Liver (tissue), 9 donors: Measurements from ENCODE around the gene JPH3. TPM values are rescaled to one million over a fixed set of nuclear protein-coding genes. Genes with fewer than 3 reads are reported as not detected.

Experiments
- DNase-seq: peaks from one replicate; pipeline ENCODE4 v3.0.0-alpha.2; 2017; ENCODE audit warnings: low spot score
- H3K27ac ChIP-seq, 2 donors: one replicate each; pipeline ENCODE4 v1.7.0; 2013; ENCODE audit warnings: inconsistent platforms in 2 of 2, low read length in 2 of 2, control low read depth in 1 of 2, low read depth in 1 of 2, mild to moderate bottlenecking in 1 of 2
- H3K27me3 ChIP-seq, 4 donors: one replicate each; pipeline versions ENCODE4 v1.6.1 to v1.7.0; 2013; ENCODE audit warnings: low read length in 3 of 4, inconsistent platforms in 1 of 4, mild to moderate bottlenecking in 1 of 4, moderate library complexity in 1 of 4; ENCODE audit not compliant: control insufficient read depth in 4 of 4, insufficient read depth in 4 of 4
- H3K36me3 ChIP-seq, 4 donors: one replicate each; pipeline versions ENCODE4 v1.6.1 to v1.7.0; 2013; ENCODE audit warnings: low read length in 3 of 4, mild to moderate bottlenecking in 3 of 4, low read depth in 1 of 4, moderate library complexity in 1 of 4; ENCODE audit not compliant: control insufficient read depth in 4 of 4, insufficient read depth in 3 of 4
- H3K4me1 ChIP-seq, 4 donors: one replicate each; pipeline versions ENCODE4 v1.6.1 to v1.7.0; 2013; ENCODE audit warnings: low read length in 3 of 4, mild to moderate bottlenecking in 3 of 4, moderate library complexity in 1 of 4; ENCODE audit not compliant: control insufficient read depth in 4 of 4, insufficient read depth in 4 of 4
- H3K4me3 ChIP-seq, 3 donors: one replicate each; pipeline versions ENCODE4 v1.6.1 to v1.7.0; 2013; ENCODE audit warnings: low read length in 3 of 3, control low read depth in 1 of 3, low read depth in 1 of 3, mild to moderate bottlenecking in 1 of 3
- H3K9ac ChIP-seq, 2 donors: one replicate each; pipeline ENCODE4 v1.7.0; 2013; ENCODE audit warnings: low read length in 2 of 2, mild to moderate bottlenecking in 2 of 2, moderate library complexity in 2 of 2, control low read depth in 1 of 2, low read depth in 1 of 2
- H3K9me3 ChIP-seq, 4 donors: one replicate each; pipeline versions ENCODE4 v1.6.1 to v1.7.0; 2013; ENCODE audit warnings: low read length in 3 of 4; ENCODE audit not compliant: control insufficient read depth in 4 of 4
- CTCF ChIP-seq: fragments of 150-350 bp; IDR thresholded peaks from 2 replicates; pipeline ENCODE4 v1.5.1; 2017; ENCODE audit warnings: improper control_type of control experiment, low read depth, low read length; ENCODE audit not compliant: missing input control
- EGR1 ChIP-seq, 2 donors: IDR thresholded peaks; 2 replicates each; pipeline ENCODE4 v1.6.1; 2016 to 2018; ENCODE audit warnings: antibody characterized with exemption in 2 of 2, low read depth in 2 of 2
- FOXA1 ChIP-seq: IDR thresholded peaks from 2 replicates; pipeline ENCODE4 v1.6.1; 2016; ENCODE audit warnings: antibody characterized with exemption
- FOXA2 ChIP-seq: IDR thresholded peaks from 2 replicates; pipeline ENCODE4 v1.6.1; 2016; ENCODE audit warnings: antibody characterized with exemption
- GABPA ChIP-seq, 2 donors: IDR thresholded peaks in 1 of 2; conservative IDR thresholded peaks in 1 of 2; 2 replicates each; pipeline ENCODE4 v1.6.1; 2016; ENCODE audit warnings: antibody characterized with exemption in 2 of 2, mild to moderate bottlenecking in 1 of 2, moderate library complexity in 1 of 2
- HNF4A ChIP-seq, 2 donors: conservative IDR thresholded peaks; 2 replicates each; pipeline ENCODE4 v1.6.1; 2016; ENCODE audit warnings: antibody characterized with exemption in 2 of 2, mild to moderate bottlenecking in 2 of 2
- HNF4G ChIP-seq: IDR thresholded peaks from 2 replicates; pipeline ENCODE4 v1.6.1; 2016; ENCODE audit warnings: antibody characterized with exemption
- JUND ChIP-seq, 2 donors: IDR thresholded peaks; 2 replicates each; pipeline ENCODE4 v1.6.1; 2016; ENCODE audit warnings: antibody characterized with exemption in 2 of 2
- MAX ChIP-seq: IDR thresholded peaks from 2 replicates; pipeline ENCODE4 v1.6.1; 2016; ENCODE audit warnings: antibody characterized with exemption
- NR2F2 ChIP-seq: IDR thresholded peaks from 2 replicates; pipeline ENCODE4 v1.6.1; 2016; ENCODE audit warnings: antibody characterized with exemption
- RAD21 ChIP-seq, 2 donors: IDR thresholded peaks; 2 replicates each; pipeline ENCODE4 v1.6.1; 2016; ENCODE audit warnings: antibody characterized with exemption in 2 of 2, mild to moderate bottlenecking in 2 of 2
- REST ChIP-seq: IDR thresholded peaks from 2 replicates; pipeline ENCODE4 v1.6.1; 2016; ENCODE audit warnings: antibody characterized with exemption, mild to moderate bottlenecking
- RXRA ChIP-seq, 2 donors: IDR thresholded peaks; 2 replicates each; pipeline ENCODE4 v1.6.1; 2017 to 2018; ENCODE audit warnings: antibody characterized with exemption in 2 of 2, mild to moderate bottlenecking in 1 of 2
- SP1 ChIP-seq: IDR thresholded peaks from 2 replicates; pipeline ENCODE4 v1.6.1; 2018; ENCODE audit warnings: antibody characterized with exemption, mild to moderate bottlenecking
- TAF1 ChIP-seq: conservative IDR thresholded peaks from 2 replicates; pipeline ENCODE4 v1.6.1; 2016; ENCODE audit warnings: antibody characterized with exemption, mild to moderate bottlenecking
- YY1 ChIP-seq: IDR thresholded peaks from 2 replicates; pipeline ENCODE4 v1.6.1; 2016; ENCODE audit warnings: antibody characterized with exemption, mild to moderate bottlenecking
- ZBTB33 ChIP-seq: IDR thresholded peaks from 2 replicates; pipeline ENCODE4 v1.6.1; 2016; ENCODE audit warnings: antibody characterized with exemption
- WGBS: extraction: QIAGEN DNeasy Blood & Tissue Kit; methylation state at CpG from one replicate; pipeline ENCODE4 v1.1.7; 2013; 5-methylcytosine and 5-hydroxymethylcytosine counted together
- polyA plus RNA-seq, 2 donors: library from polyadenylated mRNA; stranded (reverse) in 1 of 2; unstranded in 1 of 2; fragments of 200-250 nt in 1 of 2; fragments of >200 nt in 1 of 2; fragmentation: Nextera tagmentation in 1 of 2; extraction: Ambion mirVana in 1 of 2; gene quantifications; one replicate each; pipeline versions ENCODE4 v1.2.1 to v1.2.3, GENCODE V29; 2013 to 2015
- total RNA-seq, 2 donors: library from RNA; depleted of rRNA; stranded (reverse); fragments of >200 nt; gene quantifications; one replicate each; pipeline ENCODE4 v1.2.3, GENCODE V29; 2014
- donor health status: healthy.
- donor health status: healthy.
- donor health status: healthy.
- donor health status: healthy.
- donor health status: healthy.

Gene JPH3
- total and polyA plus RNA-seq, 4 donors: under 0.01 to 0.09 (median 0.04) TPM

- no peak overlapping the region for H3K27ac ChIP-seq
- no peak for DNase-seq
- WGBS: 41% methylated on average over 15 of the region's 15 CpGs
- H3K27me3 ChIP-seq: no peaks in the 10 kb centered on the region
- H3K36me3 ChIP-seq: no peaks in the 10 kb centered on the region
- TF ChIP-seq GABPA (IDR thresholded peaks at IDR 0.05 in 1 of 2, conservative IDR thresholded peaks at IDR 0.05 in 1 of 2): no peak
- TF ChIP-seq EGR1 (IDR thresholded peaks at IDR 0.05; ENCODE audit: low read depth in 2 of 2): no peak
- TF ChIP-seq RAD21 (IDR thresholded peaks at IDR 0.05): no peak
- TF ChIP-seq YY1: no peak
- TF ChIP-seq MAX: no peak
- TF ChIP-seq CTCF: no peak
- no peak for TF ChIP-seq HNF4G
- peaks cover 0 to 1% (median 0%) of the 10 kb centered on the region in 4 donors for H3K4me1 ChIP-seq
- H3K4me3 ChIP-seq: no peak overlapping the region
- H3K9ac ChIP-seq: no peak overlapping the region
- no peaks in the 10 kb centered on the region for H3K9me3 ChIP-seq
Measured at GRCh38 chr16:87675111-87675719, 72.9 kb downstream of the JPH3 start.

- 79% methylated on average over 5 of the region's 5 CpGs for WGBS
- no peaks in the 10 kb centered on the region for H3K9me3 ChIP-seq
- no peaks in the 10 kb centered on the region for H3K36me3 ChIP-seq
- H3K4me3 ChIP-seq: no peak overlapping the region
- TF ChIP-seq TAF1 (no peak), FOXA2 (no peak), REST (no peak), EGR1 (IDR thresholded peaks at IDR 0.05; ENCODE audit: low read depth in 2 of 2) (no peak), YY1 (no peak), RAD21 (IDR thresholded peaks at IDR 0.05) (no peak), FOXA1 (no peak), SP1 (no peak)
- H3K27ac ChIP-seq: no peak overlapping the region
- peaks cover 0 to 1% (median 0%) of the 10 kb centered on the region in 4 donors for H3K4me1 ChIP-seq
- no peak for DNase-seq
- H3K9ac ChIP-seq: no peak overlapping the region
- no peaks in the 10 kb centered on the region for H3K27me3 ChIP-seq
Measured at GRCh38 chr16:87677830-87678229, 75.5 kb downstream of the JPH3 start.

- Histone ChIP-seq H3K36me3 (no peaks in the 10 kb centered on the region), H3K9me3 (no peaks in the 10 kb centered on the region), H3K4me1 (peaks cover 0 to 1% (median 0%) of the 10 kb centered on the region in 4 donors), H3K9ac (no peak overlapping the region), H3K27me3 (no peaks in the 10 kb centered on the region), H3K4me3 (no peak overlapping the region), H3K27ac (no peak overlapping the region)
- 40% methylated on average over 14 of the region's 14 CpGs for WGBS
- DNase-seq: no peak
- TF ChIP-seq ZBTB33 (no peak), MAX (no peak), RXRA (IDR thresholded peaks at IDR 0.05) (no peak), HNF4A (conservative IDR thresholded peaks at IDR 0.05) (no peak), HNF4G (no peak), GABPA (IDR thresholded peaks at IDR 0.05 in 1 of 2, conservative IDR thresholded peaks at IDR 0.05 in 1 of 2) (no peak), CTCF (no peak), JUND (IDR thresholded peaks at IDR 0.05) (no peak), YY1 (no peak), FOXA1 (no peak), NR2F2 (no peak), RAD21 (IDR thresholded peaks at IDR 0.05) (no peak), EGR1 (IDR thresholded peaks at IDR 0.05; ENCODE audit: low read depth in 2 of 2) (no peak)
Measured at GRCh38 chr16:87678618-87679017, 76.3 kb downstream of the JPH3 start.
